IPS-20b (cell line): Measurements from ENCODE around the gene ATP1B3.
A peak's percentile ranks its signal among the peaks of the same experiment; 100 is the strongest.

Source experiments
- H3K27ac ChIP-seq: one replicate; pipeline ENCODE4 v1.5.1; 2013; ENCODE audit warnings: low read length
- H3K27me3 ChIP-seq: 2 replicates; pipeline ENCODE4 v1.6.1; 2013; ENCODE audit warnings: mild to moderate bottlenecking, low read length, inconsistent platforms; ENCODE audit not compliant: insufficient read depth
- H3K36me3 ChIP-seq: 2 replicates; pipeline ENCODE4 v1.6.1; 2013; ENCODE audit warnings: low read depth, mild to moderate bottlenecking, inconsistent platforms, low read length, moderate library complexity; ENCODE audit not compliant: insufficient read depth
- H3K4me1 ChIP-seq: 2 replicates; pipeline ENCODE4 v1.6.1; 2013; ENCODE audit warnings: mild to moderate bottlenecking, control low read depth, inconsistent platforms, low read length, moderate library complexity; ENCODE audit not compliant: insufficient read depth
- H3K4me3 ChIP-seq: 2 replicates; pipeline ENCODE4 v1.5.1; 2013; ENCODE audit warnings: mild to moderate bottlenecking, low read length, inconsistent platforms
- H3K9ac ChIP-seq: 2 replicates; pipeline ENCODE4 v1.6.1; 2013; ENCODE audit warnings: low read depth, mild to moderate bottlenecking, inconsistent platforms, low read length, moderate library complexity
- H3K9me3 ChIP-seq: 2 replicates; pipeline ENCODE4 v1.6.1; 2013; ENCODE audit warnings: mild to moderate bottlenecking, low read depth, low read length, inconsistent platforms; ENCODE audit not compliant: insufficient read depth

ATP1B3 gene

DNA sequence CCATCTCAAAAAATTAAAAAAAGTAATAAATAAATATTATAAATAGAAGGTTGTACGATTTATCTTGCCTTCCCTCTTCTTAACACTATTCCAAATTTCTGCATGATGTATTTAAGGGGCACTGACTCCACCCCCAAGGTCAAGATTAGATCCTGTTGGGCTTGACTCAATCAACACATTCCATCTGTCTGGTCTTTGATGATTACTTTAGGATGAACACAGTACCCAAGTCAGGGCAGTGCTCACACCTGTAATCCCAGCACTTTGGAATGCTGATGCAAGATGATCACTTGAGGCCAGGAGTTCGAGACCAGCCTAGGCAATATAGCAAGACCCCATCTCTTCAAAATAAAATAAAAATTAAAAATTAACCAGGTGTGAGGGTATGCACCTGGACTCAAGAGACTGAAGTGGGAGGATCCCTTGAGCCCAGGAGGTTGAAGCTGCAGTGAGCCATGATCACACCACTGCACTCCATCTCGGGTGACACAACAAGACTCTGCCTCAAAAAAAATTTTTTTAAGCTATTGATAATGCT is 14.1 kb upstream of the ATP1B3 start:
- Histone ChIP-seq H3K9ac (no peak overlapping the region), H3K4me3 (no peak overlapping the region), H3K4me1 (no peaks in the 10 kb centered on the region), H3K9me3 (no peaks in the 10 kb centered on the region), H3K27ac (no peak overlapping the region), H3K27me3 (no peaks in the 10 kb centered on the region), H3K36me3 (no peaks in the 10 kb centered on the region)

DNA sequence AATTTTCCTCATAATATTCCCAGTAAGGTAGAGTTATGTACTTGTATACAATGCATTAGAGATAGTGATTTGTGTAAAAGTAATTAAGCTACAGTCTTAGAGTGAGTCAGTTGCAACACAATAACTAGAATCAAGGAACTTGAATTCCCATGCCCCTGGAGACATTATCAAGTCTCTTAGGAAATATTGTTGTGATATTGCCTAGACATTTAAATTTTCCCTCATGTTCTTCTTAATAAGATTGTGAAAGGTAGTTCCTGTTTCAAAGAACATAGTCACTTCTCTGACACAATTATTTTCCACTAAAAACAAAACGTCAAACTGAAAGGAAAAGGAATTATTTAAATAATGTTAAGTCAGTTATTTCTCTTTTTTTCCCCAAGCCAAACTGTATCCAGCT is 13.0 kb upstream of the ATP1B3 start:
- Histone ChIP-seq H3K4me1 (no peaks in the 10 kb centered on the region), H3K9ac (no peak overlapping the region), H3K36me3 (no peaks in the 10 kb centered on the region), H3K27ac (no peak overlapping the region), H3K9me3 (no peaks in the 10 kb centered on the region), H3K27me3 (no peaks in the 10 kb centered on the region), H3K4me3 (no peak overlapping the region)

DNA sequence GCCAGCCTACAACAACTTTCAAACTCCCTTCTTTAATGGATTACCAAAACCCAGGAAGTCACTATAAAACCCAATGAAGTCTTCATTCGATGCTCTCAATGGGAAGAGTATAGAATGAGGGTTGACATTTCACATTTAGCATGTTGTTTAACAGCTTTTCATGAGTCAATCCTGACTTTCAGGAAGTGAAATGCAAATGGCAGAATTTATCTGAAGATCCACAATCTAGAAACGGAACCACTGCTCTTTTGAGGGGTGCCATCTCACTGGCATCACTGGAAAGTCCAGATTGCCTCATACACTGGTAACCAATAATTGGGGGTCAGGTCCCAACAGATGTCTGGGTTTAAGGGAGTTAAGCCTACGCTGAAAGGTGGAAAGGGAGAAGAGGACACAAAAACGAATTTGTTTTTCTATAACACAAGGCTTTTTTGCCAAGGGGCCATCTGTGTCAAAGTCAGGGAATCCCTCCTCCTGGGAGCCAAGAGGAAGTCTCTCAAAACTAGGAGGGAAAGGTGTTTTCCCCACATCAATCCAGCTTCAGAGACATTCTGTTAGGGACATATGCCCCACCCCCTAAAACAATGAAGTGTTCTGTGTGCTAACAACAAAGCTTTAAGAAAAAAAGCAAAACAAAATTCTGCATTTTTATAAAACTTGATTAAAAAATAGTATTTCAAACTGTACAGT is 12.0 kb upstream of the ATP1B3 start:
- Histone ChIP-seq H3K27me3 (no peaks in the 10 kb centered on the region), H3K36me3 (no peaks in the 10 kb centered on the region), H3K27ac (no peak overlapping the region), H3K9ac (no peak overlapping the region), H3K4me1 (no peaks in the 10 kb centered on the region), H3K9me3 (no peaks in the 10 kb centered on the region), H3K4me3 (no peak overlapping the region)

DNA sequence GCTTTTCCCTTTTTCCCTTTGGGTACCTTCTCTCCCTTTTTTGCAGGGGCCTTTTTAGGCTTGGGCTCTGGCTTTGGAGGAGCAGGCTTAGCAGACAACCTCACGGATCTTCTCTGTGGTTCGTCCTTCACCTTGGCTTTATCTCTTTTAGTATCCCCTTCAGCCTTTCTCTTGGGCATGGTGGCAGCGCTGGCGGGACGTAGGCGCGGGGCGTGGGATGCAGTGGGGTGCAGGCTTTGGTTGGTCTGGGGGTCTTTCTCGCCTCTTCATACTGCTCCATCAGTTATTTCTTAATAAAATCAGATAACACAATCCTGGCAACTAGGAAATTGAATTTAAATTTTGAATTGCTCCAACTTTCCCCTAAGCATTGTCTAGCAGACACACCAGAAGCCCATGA is 11.3 kb upstream of the ATP1B3 start:
- H3K9ac ChIP-seq: no peak overlapping the region
- H3K27ac ChIP-seq: no peak overlapping the region
- H3K4me3 ChIP-seq: no peak overlapping the region
- H3K4me1 ChIP-seq: no peaks in the 10 kb centered on the region
- no peaks in the 10 kb centered on the region for H3K27me3 ChIP-seq
- no peaks in the 10 kb centered on the region for H3K9me3 ChIP-seq
- no peaks in the 10 kb centered on the region for H3K36me3 ChIP-seq

DNA sequence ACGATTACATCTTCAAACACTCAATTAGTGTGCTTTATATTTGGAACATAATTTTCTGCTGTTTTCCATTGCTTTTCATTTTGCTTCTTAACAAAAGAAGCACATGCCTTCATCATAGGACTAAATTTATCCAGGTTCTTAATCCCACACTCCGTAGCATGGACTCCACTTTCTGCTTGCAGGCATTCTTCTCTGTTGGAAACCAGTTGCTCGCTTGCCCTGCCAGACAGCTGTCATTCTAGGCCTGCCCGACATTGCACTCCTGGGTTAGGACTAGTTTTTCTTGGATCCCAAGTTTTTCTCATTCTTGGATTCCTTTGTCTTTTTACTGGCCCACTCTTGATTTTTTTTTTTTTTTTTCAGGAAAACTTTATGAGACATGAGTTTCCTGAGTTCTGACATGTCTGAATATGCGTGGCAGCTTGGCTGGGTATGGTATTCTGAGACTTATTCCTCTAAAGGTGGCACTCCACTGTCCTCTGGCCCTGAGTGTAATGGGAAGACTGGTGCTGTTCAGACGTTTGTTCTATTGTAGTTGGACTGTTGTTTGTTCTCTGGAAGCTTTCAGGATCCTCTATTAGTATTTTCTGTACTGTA is 6.3 kb upstream of the ATP1B3 start:
- no peaks in the 10 kb centered on the region for H3K36me3 ChIP-seq
- H3K9ac ChIP-seq: no peak overlapping the region
- H3K27ac ChIP-seq: no peak overlapping the region
- H3K4me3 ChIP-seq: no peak overlapping the region
- no peaks in the 10 kb centered on the region for H3K9me3 ChIP-seq
- peaks cover 2% of the 10 kb centered on the region; the same call in 1 of the 2 replicates for H3K4me1 ChIP-seq
- H3K27me3 ChIP-seq: no peaks in the 10 kb centered on the region

DNA sequence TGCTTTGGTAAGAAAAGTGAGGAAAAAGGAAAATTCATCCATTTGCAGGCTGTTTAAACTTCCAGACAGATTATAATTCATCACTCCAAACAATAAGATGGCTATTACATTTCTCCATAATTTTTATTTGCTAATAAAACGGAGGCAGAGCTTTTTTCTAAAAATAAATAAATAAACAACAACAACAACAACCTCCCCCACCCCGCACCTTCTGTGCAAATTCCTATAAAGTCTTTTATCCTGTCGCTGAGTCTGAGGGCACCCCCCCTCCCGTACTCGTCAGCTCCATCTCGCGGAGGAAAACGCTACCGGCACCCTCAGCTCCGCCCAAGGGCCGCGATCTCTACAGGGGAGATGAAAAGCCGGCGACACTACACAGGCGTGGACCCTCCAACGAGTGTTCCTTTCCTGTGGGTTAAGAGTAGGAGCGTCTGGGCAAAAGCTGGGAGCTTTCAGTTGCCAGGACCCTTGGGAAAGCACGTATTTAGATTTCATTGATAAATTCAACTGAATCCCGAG is 1.0 kb upstream of the ATP1B3 start:
- H3K9me3 ChIP-seq: no peaks in the 10 kb centered on the region
- H3K27me3 ChIP-seq: no peaks in the 10 kb centered on the region
- peaks cover 9% of the 10 kb centered on the region; the same call in 1 of the 2 replicates for H3K4me1 ChIP-seq
- H3K4me3 ChIP-seq: peak overlapping the region; percentile 92
- H3K27ac ChIP-seq: no peak overlapping the region
- peak overlapping the region; percentile 71; the same call in 1 of the 2 replicates for H3K9ac ChIP-seq
- 0 out of 2 replicates have a peak, but pooled peaks cover 4% of the 10 kb centered on the region for H3K36me3 ChIP-seq

DNA sequence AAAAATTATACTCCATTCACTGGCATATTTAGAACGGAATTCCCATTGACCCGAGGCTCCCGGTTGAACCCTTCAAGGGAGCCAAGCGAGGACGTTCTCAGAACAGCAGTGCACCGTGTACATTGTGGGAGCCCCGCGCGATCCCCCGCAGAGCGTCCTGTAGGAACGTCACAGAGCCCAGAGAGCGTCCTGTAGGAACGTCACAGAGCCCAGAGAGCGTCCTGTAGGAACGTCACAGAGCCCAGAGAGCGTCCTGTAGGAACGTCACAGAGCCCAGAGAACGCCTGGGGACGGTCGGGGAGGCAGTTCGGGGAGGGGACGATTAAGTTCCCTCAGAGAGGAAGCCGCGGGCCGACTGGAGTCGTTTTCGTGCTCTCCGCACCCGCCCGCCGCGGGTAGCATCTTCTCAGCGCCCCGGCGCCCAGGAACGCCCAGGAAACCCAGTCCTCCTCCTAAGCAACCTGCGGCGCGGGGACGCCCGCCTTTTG is 506 bp upstream of the ATP1B3 start:
- Histone ChIP-seq H3K36me3 (0 out of 2 replicates have a peak, but pooled peaks cover 4% of the 10 kb centered on the region), H3K4me1 (peaks cover 9% of the 10 kb centered on the region; the same call in 1 of the 2 replicates), H3K27ac (no peak overlapping the region), H3K9me3 (no peaks in the 10 kb centered on the region), H3K4me3 (peak overlapping the region; percentile 92), H3K9ac (peak overlapping the region; percentile 71; the same call in 1 of the 2 replicates), H3K27me3 (no peaks in the 10 kb centered on the region)

DNA sequence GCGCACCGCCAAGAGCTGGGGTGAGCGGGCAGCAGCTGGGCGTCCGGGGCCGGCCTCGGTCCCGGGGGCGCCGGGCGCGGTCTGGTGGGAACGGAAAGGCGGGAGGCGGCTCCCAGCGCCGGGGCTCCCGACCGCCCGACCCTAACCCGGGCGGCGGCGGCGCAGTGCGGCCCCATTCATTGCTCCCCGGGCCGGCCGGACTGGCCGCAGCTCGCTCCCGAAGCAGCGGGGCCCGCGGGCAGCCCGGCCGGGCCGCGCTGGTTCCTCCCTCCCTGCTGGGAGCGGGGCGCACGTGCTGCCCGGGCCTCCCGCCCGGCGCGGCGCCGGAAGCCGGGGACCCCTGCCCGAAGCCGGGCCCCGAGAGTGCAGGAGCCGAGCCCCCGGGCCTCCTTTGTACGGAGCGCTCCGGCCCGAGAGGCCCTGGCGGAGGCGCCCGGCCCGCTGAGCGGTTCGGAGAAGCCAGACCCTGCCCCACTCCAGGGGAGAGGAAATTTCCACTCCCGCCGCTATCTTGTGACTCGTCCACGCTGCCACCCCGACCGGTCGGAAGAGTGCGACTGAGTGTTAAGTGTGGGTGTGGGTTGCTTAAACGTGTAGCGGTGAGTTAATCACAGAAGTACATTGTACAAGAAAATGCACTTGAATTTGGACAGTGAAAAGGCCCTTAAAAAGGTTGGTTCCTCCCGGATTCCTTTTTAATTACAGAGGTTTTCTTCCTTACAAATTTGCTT is 613 bp downstream of the ATP1B3 start:
- Histone ChIP-seq H3K27me3 (no peaks in the 10 kb centered on the region), H3K27ac (peak overlapping the region; percentile 44), H3K4me3 (peak overlapping the region; percentile 92), H3K9ac (peak overlapping the region; percentile 92), H3K4me1 (peaks cover 9% of the 10 kb centered on the region; the same call in 1 of the 2 replicates), H3K9me3 (no peaks in the 10 kb centered on the region), H3K36me3 (0 out of 2 replicates have a peak, but pooled peaks cover 4% of the 10 kb centered on the region)

DNA sequence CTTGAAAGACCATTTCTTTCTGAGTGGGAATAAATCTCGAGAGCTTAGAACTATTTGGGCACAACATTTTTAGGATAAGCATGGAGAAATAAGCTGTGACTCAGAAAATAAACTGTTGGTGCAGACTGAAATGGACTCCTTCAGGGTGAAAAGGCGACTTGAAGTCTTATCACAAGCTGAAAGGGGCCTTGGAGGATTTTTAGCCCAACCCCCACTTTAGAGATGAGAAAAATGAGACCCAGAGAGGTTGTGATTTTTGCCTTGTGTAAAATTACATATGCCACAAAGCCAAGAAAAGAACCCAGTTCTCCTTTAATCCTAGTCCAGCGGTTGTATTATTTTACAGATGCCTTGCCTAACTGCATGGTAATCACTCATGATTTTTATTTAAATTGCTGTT is 1.5 kb downstream of the ATP1B3 start:
- peak overlapping the region; percentile 92; the same call in 1 of the 2 replicates for H3K9ac ChIP-seq
- peak overlapping the region; percentile 92 for H3K4me3 ChIP-seq
- no peaks in the 10 kb centered on the region for H3K9me3 ChIP-seq
- no peak overlapping the region for H3K27ac ChIP-seq
- peaks cover 9% of the 10 kb centered on the region; the same call in 1 of the 2 replicates for H3K4me1 ChIP-seq
- H3K27me3 ChIP-seq: no peaks in the 10 kb centered on the region
- peaks cover 7% of the 10 kb centered on the region; the same call in 1 of the 2 replicates for H3K36me3 ChIP-seq

DNA sequence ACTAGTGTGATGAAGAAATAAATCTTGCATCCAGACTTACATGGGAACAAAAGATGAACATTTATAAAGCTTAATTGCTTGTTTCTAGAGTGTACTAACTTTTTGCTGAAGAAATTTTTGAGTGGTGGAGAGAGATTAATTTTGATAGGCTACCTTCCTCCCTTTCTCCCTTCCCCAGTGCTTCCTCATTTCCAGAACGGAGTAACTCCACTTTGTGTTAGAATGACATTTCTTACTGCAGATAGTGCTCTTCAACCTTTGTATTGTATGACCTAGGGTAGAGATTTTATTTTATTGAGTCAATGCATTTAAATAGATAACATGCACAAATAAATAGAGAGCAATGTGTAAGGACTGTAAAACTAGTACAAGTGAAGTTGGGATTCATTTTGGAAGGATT is 1.9 kb downstream of the ATP1B3 start:
- no peak overlapping the region for H3K27ac ChIP-seq
- no peaks in the 10 kb centered on the region for H3K9me3 ChIP-seq
- H3K36me3 ChIP-seq: peaks cover 12% of the 10 kb centered on the region; the same call in 1 of the 2 replicates
- no peaks in the 10 kb centered on the region for H3K27me3 ChIP-seq
- peak overlapping the region; percentile 92; the same call in 1 of the 2 replicates for H3K9ac ChIP-seq
- H3K4me1 ChIP-seq: peaks cover 9% of the 10 kb centered on the region; the same call in 1 of the 2 replicates
- H3K4me3 ChIP-seq: peak overlapping the region; percentile 92

DNA sequence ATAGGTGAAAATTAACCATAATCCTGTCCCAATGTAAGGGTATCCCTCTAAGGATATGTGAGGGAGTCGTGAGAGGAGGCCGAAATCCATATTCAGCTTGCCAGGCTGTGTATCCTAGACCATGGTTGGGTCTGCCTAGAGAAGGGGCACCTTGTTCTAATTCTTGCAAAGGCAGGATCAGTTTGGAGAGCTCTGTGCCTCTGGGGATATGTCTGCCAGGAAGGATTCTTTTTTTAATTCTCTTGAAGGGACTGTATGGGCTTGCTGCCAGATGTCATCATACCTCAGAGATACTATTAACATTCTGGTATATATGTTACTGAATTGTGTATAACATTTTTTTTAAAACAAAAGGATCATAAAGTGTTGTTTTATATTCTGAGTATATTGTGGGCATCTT is 2.4 kb downstream of the ATP1B3 start:
- Histone ChIP-seq H3K9ac (peak overlapping the region; percentile 4; the same call in 1 of the 2 replicates), H3K4me3 (peak overlapping the region; percentile 92), H3K27me3 (no peaks in the 10 kb centered on the region), H3K4me1 (peaks cover 9% of the 10 kb centered on the region; the same call in 1 of the 2 replicates), H3K9me3 (no peaks in the 10 kb centered on the region), H3K27ac (no peak overlapping the region), H3K36me3 (peaks cover 12% of the 10 kb centered on the region; the same call in 1 of the 2 replicates)
